Measurements from ENCODE around the gene TTC9. TPM values are rescaled to one million over a fixed set of nuclear protein-coding genes. Genes with fewer than 3 reads are reported as not detected.

The TTC9 gene
- 0.32 and 0.78 TPM in 2 replicates for total RNA-seq

GRCh38 chr14:70641548-70642302 is at the start of gene TTC9:
TSS of gene TTC9 (plus strand) at chr14:70641916. CDS start at chr14:70642130, 214 bp downstream.

GRCh38 chr14:70600382-70601157 is 41.1 kb upstream of the TTC9 start, which contains the start of gene MED6:
TSS of gene MED6 (minus strand) at chr14:70600655. CDS start at chr14:70600637, 18 bp downstream.

Other genes with a start within 250 kb of the TTC9 start
- 11.1 and 23.5 TPM in 2 replicates for gene SYNJ2BP, start 224.8 kb upstream of the TTC9 start, total RNA-seq
- gene ADAM21, start 189.7 kb upstream of the TTC9 start, total RNA-seq: 0.26 and 0.32 TPM in 2 replicates
- gene ADAM20, start 106.9 kb upstream of the TTC9 start, total RNA-seq: under 0.01 and 0.24 TPM in 2 replicates
- 22.9 and 28.1 TPM in 2 replicates for gene MED6, start 41.3 kb upstream of the TTC9 start, total RNA-seq
- gene MAP3K9, start 167.6 kb downstream of the TTC9 start, total RNA-seq: 0.48 and 1.7 TPM in 2 replicates

All from epithelial cell of alveolus of lung (primary cell).